HepG2 (cell line): ENCODE results near the gene ID4. TPM values are rescaled to one million over a fixed set of nuclear protein-coding genes. Genes with fewer than 3 reads are reported as not detected.

Source experiments
- ATAC-seq: fragments of 200-7000 bp; cut with Tn5 transposase; 3 replicates; pipeline ENCODE4 v1.9.1; 2020; ENCODE audit warnings: mild to moderate bottlenecking, moderate library complexity
- BruUV-seq: library from RNA; stranded (reverse); fragments of 400-500 nt; replicated peaks from 2 replicates; lab custom pipeline; 2021; lab: Mats Ljungman, UMichigan
- CTCF ChIA-PET: fragments of 300-600 bp; formaldehyde crosslinking; extraction: SDS; loops from one replicate; lab custom pipeline; 2021; ENCODE audit warnings: low total read pairs, inconsistent platforms, low intra/inter-chr PET ratio; lab: Yijun Ruan, JAX
- POLR2A ChIA-PET: fragments of 350-600 bp; sonication (Branson Sonifier 250); formaldehyde crosslinking; loops from one replicate; lab custom pipeline; 2020; ENCODE audit warnings: antibody characterized with exemption, inconsistent platforms; lab: Yijun Ruan, JAX
- DNase-seq: peaks from one replicate; pipeline ENCODE4 v3.0.0-alpha.2; 2015; ENCODE audit warnings: low spot score
- FAIRE-seq: peaks from 3 replicates; lab custom pipeline; 2011; peaks lifted over from hg19 to GRCh38; lab: Jason Lieb, UNC
- H2AFZ ChIP-seq: one replicate; pipeline ENCODE4 v1.6.1; 2011; ENCODE audit warnings: low read length, inconsistent platforms
- H3K27ac ChIP-seq: fragments of 300-600 bp; 3 replicates; pipeline ENCODE4 v1.8.0; 2011; ENCODE audit warnings: mixed run types, mild to moderate bottlenecking, mixed read lengths, low read length, inconsistent platforms; ENCODE audit not compliant: insufficient read depth; ENCODE audit errors: extremely low read length
- H3K27me3 ChIP-seq, 2 experiments: fragments of 200-600 bp in 1 of 2; 2 replicates in 1 of 2; 3 replicates in 1 of 2; pipeline versions ENCODE4 v1.6.0 to v1.8.0; 2011; ENCODE audit warnings: low read length in 2 of 2, mild to moderate bottlenecking in 2 of 2, moderate library complexity in 2 of 2, inconsistent platforms in 1 of 2; ENCODE audit not compliant: insufficient read depth in 2 of 2, control insufficient read depth in 1 of 2
- H3K36me3 ChIP-seq, 2 experiments: fragments of 200-600 bp in 1 of 2; replicated peaks in 1 of 2; 2 replicates in 1 of 2; 3 replicates in 1 of 2; pipeline versions ENCODE4 v1.5.1 to v1.8.0; 2011; ENCODE audit warnings: low read length in 2 of 2, inconsistent platforms in 1 of 2; ENCODE audit not compliant: insufficient read depth in 2 of 2, control insufficient read depth in 1 of 2
- H3K4me1 ChIP-seq: 2 replicates; pipeline ENCODE4 v1.5.1; 2012; ENCODE audit warnings: low read length, inconsistent platforms; ENCODE audit not compliant: insufficient read depth
- H3K4me2 ChIP-seq: 2 replicates; pipeline ENCODE4 v1.6.0; 2011; ENCODE audit warnings: low read depth, low read length, inconsistent platforms
- H3K4me3 ChIP-seq, 3 experiments: fragments of 200-600 bp in 1 of 3; sonication (generic), shearing (Covaris generic) in 1 of 3; replicated peaks in 1 of 3; 2 replicates each; pipeline ENCODE4 v1.5.1; 2011 to 2016; ENCODE audit warnings: low read length in 3 of 3, inconsistent platforms in 2 of 3, low read depth in 2 of 3, mild to moderate bottlenecking in 2 of 3, control low read depth in 1 of 3, mixed read lengths in 1 of 3; ENCODE audit not compliant: insufficient read depth in 1 of 3
- H3K79me2 ChIP-seq: one replicate; pipeline ENCODE4 v1.6.1; 2011; ENCODE audit warnings: low read length, inconsistent platforms; ENCODE audit not compliant: insufficient read depth
- H3K9ac ChIP-seq: 2 replicates; pipeline ENCODE4 v1.6.0; 2011; ENCODE audit warnings: mild to moderate bottlenecking, low read depth, low read length, inconsistent platforms; ENCODE audit not compliant: insufficient read depth
- H3K9me3 ChIP-seq: 2 replicates; pipeline ENCODE4 v1.5.1; 2012; ENCODE audit warnings: mild to moderate bottlenecking, low read length
- H4K20me1 ChIP-seq: 2 replicates; pipeline ENCODE4 v1.6.0; 2011; ENCODE audit warnings: inconsistent platforms, mild to moderate bottlenecking, low read length, moderate library complexity; ENCODE audit not compliant: insufficient read depth
- AKAP8 ChIP-seq: sonication (generic); formaldehyde crosslinking; IDR thresholded peaks from 2 replicates; pipeline ENCODE4 v1.5.1; 2020; ENCODE audit warnings: mild to moderate bottlenecking, missing genetic modification reagents
- ARHGAP35 ChIP-seq: sonication (generic); formaldehyde crosslinking; IDR thresholded peaks from 2 replicates; pipeline ENCODE4 v1.9.0; 2022; ENCODE audit warnings: mild to moderate bottlenecking, inconsistent platforms, moderate library complexity, missing genetic modification reagents, borderline replicate concordance
- GATAD1 ChIP-seq: IDR thresholded peaks from 2 replicates; pipeline ENCODE4 v1.6.1; 2016; ENCODE audit warnings: missing genetic modification reagents, missing compliant biosample characterization
- HNRNPL ChIP-seq: fragments of 200-400 bp; formaldehyde crosslinking; IDR thresholded peaks from 2 replicates; pipeline ENCODE4 v1.6.1; 2017; ENCODE audit warnings: mild to moderate bottlenecking, low read depth, low read length
- KDM5B ChIP-seq: sonication (generic); formaldehyde crosslinking; IDR thresholded peaks from 2 replicates; pipeline ENCODE4 v1.4.0; 2020; ENCODE audit warnings: missing genetic modification reagents, mild to moderate bottlenecking, borderline replicate concordance
- MAZ ChIP-seq, 2 experiments: sonication (generic) in 1 of 2; formaldehyde crosslinking in 1 of 2; IDR thresholded peaks; 2 replicates each; pipeline versions ENCODE4 v1.5.0 to v1.6.1; 2012 to 2020; ENCODE audit warnings: low read depth in 2 of 2, mild to moderate bottlenecking in 2 of 2, borderline replicate concordance in 1 of 2, improper control_type of control experiment in 1 of 2, low read length in 1 of 2, missing genetic modification reagents in 1 of 2, moderate library complexity in 1 of 2
- NFIB ChIP-seq: sonication (generic); formaldehyde crosslinking; IDR thresholded peaks from 2 replicates; pipeline ENCODE4 v1.9.0; 2021; ENCODE audit warnings: missing genetic modification reagents, mild to moderate bottlenecking, borderline replicate concordance
- PAX8 ChIP-seq: sonication (generic); formaldehyde crosslinking; IDR thresholded peaks from 2 replicates; pipeline ENCODE4 v1.8.0; 2022; ENCODE audit warnings: mild to moderate bottlenecking, missing genetic modification reagents, borderline replicate concordance
- PTBP1 ChIP-seq: fragments of 200-400 bp; formaldehyde crosslinking; IDR thresholded peaks from 2 replicates; pipeline ENCODE4 v1.6.1; 2018; ENCODE audit warnings: low read length, low read depth; ENCODE audit not compliant: poor library complexity, severe bottlenecking
- RARA ChIP-seq: IDR thresholded peaks from 2 replicates; pipeline ENCODE4 v1.6.1; 2016; ENCODE audit warnings: missing genetic modification reagents, missing compliant biosample characterization
- RARG ChIP-seq: sonication (generic); formaldehyde crosslinking; IDR thresholded peaks from 2 replicates; pipeline ENCODE4 v1.4.0; 2020; ENCODE audit warnings: low read depth, mild to moderate bottlenecking, missing genetic modification reagents
- TCF7 ChIP-seq: sonication (generic); IDR thresholded peaks from 2 replicates; pipeline ENCODE4 v1.6.1; 2016; ENCODE audit warnings: antibody characterized with exemption, low read depth
- ZNF296 ChIP-seq: sonication (generic); formaldehyde crosslinking; conservative IDR thresholded peaks from 2 replicates; pipeline ENCODE4 v1.5.0; 2020; ENCODE audit warnings: mild to moderate bottlenecking, missing genetic modification reagents
- ZNF383 ChIP-seq: sonication (generic); formaldehyde crosslinking; IDR thresholded peaks from 2 replicates; pipeline ENCODE4 v1.4.0; 2020; ENCODE audit warnings: missing genetic modification reagents, mild to moderate bottlenecking, borderline replicate concordance
- ZSCAN25 ChIP-seq: sonication (generic); formaldehyde crosslinking; IDR thresholded peaks from 2 replicates; pipeline ENCODE4 v1.8.0; 2022; ENCODE audit warnings: mild to moderate bottlenecking, missing genetic modification reagents
- WGBS: methylation state at CpG from one replicate; pipeline ENCODE4 v1.1.6; 2017; ENCODE audit warnings: low lambda C conversion rate; 5-methylcytosine and 5-hydroxymethylcytosine counted together
- in situ Hi-C: cut with HindIII; loops from 2 replicates; pipeline ENCODE4 v1.10.0; 2017; ENCODE audit warnings: low pct_unique_long_range_greater_than_20kb; ENCODE audit not compliant: extremely low pct_ligation_motif_present
- intact Hi-C: fragments of 100-400 bp; cut with micrococcal nuclease; formaldehyde crosslinking; loops from one replicate; pipeline ENCODE4 v1.10.0; 2022; ENCODE audit not compliant: unreplicated experiment
- polyA plus RNA-seq, 8 experiments: library from polyadenylated mRNA; depleted of rRNA in 3 of 8; stranded (reverse) in 7 of 8; unstranded in 1 of 8; fragments of >200 nt; fragmentation: Illumina TruSeq in 4 of 8; extraction: Trizol in 4 of 8; gene quantifications; 2 replicates each; pipeline versions ENCODE4 v1.2.1 to v1.2.3, GENCODE V29; 2011 to 2016; ENCODE audit warnings: low read depth in 4 of 8, missing spikeins in 1 of 8, mixed read lengths in 1 of 8; ENCODE audit not compliant: insufficient read depth in 1 of 8
- total RNA-seq, 5 experiments: library from RNA; depleted of rRNA; stranded (reverse); fragments of >200 nt; fragmentation: Illumina TruSeq; extraction: Trizol; gene quantifications; 2 replicates each; pipeline ENCODE4 v1.2.3, GENCODE V29; 2016; ENCODE audit warnings: low read depth in 1 of 5
- TF ChIP-seq, protein P1 (sequence below): sonication (generic); formaldehyde crosslinking; IDR thresholded peaks from 2 replicates; pipeline ENCODE4 v1.4.0; 2020; ENCODE audit warnings: missing genetic modification reagents
- TF ChIP-seq, protein P2 (sequence below): sonication (generic); formaldehyde crosslinking; IDR thresholded peaks from 2 replicates; pipeline ENCODE4 v1.5.1; 2020; ENCODE audit warnings: mild to moderate bottlenecking, missing genetic modification reagents

The ID4 gene
- total and polyA plus RNA-seq, 2 of the 13 experiments (the other 11 are each of a cell fraction or from before 2014, with no cell fraction given) = 0.20 to 0.44 TPM

DNA sequence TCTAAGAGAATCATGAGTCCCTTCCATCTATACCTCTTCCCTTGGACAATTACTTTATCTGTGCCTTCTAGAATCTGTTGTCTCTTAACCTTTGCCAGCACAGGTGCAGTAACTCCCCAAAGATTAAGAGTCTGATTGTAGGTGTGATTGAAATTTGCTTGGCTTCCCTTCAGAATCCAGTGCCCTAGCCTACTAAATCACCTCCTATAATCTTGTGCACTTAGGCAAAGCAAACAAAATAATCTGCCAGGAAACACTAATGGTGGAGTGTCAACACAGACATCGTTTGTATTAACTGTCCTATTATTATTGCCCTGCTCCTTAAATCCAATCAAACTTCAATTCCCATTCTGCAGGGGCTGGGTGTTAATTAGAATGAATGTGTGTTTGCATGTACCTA, 28.0 kb downstream of the ID4 start:
- in situ Hi-C loops (loop anchor here (25.0 kb wide), 1 partner anchor 1278 kb away; no protein-coding TSS in a partner anchor), intact Hi-C loops (no loop called here)
- no peaks in the 10 kb centered on the region for H3K36me3 ChIP-seq
- no peak overlapping the region for H3K4me3 ChIP-seq
- H3K27ac ChIP-seq = no peak overlapping the region
- DNase-seq (no peak), FAIRE-seq (no peak), ATAC-seq (no peak)
- no peak overlapping the region for H2AFZ ChIP-seq
- H3K4me2 ChIP-seq = no peak overlapping the region
- peaks cover 0 to 38% of the 10 kb centered on the region in 2 experiments; a peak in 2 of 5 replicates for H3K27me3 ChIP-seq
- TF ChIP-seq RARG (CRISPR knock-in tag) (no peak), GATAD1 (CRISPR knock-in tag) (no peak), ZNF296 (CRISPR knock-in tag) (no peak), KDM5B (no peak), MAZ (IDR thresholded peaks at IDR 0.05; ENCODE audit: borderline replicate concordance, low read depth, low read length) (no peak), MAZ (CRISPR knock-in tag; IDR thresholded peaks at IDR 0.05; ENCODE audit: low read depth) (no peak), AKAP8 (CRISPR knock-in tag) (no peak), PAX8 (no peak), TCF7 (no peak), ARHGAP35 (CRISPR knock-in tag) (no peak), RARA (CRISPR knock-in tag) (no peak), NFIB (CRISPR knock-in tag) (no peak), ZNF383 (CRISPR knock-in tag) (no peak), HNRNPL (no peak), PTBP1 (no peak), ZSCAN25 (CRISPR knock-in tag) (no peak)
- TF ChIP-seq, protein P1, sequence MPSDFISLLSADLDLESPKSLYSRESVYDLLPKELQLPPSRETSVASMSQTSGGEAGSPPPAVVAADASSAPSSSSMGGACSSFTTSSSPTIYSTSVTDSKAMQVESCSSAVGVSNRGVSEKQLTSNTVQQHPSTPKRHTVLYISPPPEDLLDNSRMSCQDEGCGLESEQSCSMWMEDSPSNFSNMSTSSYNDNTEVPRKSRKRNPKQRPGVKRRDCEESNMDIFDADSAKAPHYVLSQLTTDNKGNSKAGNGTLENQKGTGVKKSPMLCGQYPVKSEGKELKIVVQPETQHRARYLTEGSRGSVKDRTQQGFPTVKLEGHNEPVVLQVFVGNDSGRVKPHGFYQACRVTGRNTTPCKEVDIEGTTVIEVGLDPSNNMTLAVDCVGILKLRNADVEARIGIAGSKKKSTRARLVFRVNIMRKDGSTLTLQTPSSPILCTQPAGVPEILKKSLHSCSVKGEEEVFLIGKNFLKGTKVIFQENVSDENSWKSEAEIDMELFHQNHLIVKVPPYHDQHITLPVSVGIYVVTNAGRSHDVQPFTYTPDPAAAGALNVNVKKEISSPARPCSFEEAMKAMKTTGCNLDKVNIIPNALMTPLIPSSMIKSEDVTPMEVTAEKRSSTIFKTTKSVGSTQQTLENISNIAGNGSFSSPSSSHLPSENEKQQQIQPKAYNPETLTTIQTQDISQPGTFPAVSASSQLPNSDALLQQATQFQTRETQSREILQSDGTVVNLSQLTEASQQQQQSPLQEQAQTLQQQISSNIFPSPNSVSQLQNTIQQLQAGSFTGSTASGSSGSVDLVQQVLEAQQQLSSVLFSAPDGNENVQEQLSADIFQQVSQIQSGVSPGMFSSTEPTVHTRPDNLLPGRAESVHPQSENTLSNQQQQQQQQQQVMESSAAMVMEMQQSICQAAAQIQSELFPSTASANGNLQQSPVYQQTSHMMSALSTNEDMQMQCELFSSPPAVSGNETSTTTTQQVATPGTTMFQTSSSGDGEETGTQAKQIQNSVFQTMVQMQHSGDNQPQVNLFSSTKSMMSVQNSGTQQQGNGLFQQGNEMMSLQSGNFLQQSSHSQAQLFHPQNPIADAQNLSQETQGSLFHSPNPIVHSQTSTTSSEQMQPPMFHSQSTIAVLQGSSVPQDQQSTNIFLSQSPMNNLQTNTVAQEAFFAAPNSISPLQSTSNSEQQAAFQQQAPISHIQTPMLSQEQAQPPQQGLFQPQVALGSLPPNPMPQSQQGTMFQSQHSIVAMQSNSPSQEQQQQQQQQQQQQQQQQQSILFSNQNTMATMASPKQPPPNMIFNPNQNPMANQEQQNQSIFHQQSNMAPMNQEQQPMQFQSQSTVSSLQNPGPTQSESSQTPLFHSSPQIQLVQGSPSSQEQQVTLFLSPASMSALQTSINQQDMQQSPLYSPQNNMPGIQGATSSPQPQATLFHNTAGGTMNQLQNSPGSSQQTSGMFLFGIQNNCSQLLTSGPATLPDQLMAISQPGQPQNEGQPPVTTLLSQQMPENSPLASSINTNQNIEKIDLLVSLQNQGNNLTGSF (CRISPR knock-in tag) = no peak
- TF ChIP-seq, protein P2, sequence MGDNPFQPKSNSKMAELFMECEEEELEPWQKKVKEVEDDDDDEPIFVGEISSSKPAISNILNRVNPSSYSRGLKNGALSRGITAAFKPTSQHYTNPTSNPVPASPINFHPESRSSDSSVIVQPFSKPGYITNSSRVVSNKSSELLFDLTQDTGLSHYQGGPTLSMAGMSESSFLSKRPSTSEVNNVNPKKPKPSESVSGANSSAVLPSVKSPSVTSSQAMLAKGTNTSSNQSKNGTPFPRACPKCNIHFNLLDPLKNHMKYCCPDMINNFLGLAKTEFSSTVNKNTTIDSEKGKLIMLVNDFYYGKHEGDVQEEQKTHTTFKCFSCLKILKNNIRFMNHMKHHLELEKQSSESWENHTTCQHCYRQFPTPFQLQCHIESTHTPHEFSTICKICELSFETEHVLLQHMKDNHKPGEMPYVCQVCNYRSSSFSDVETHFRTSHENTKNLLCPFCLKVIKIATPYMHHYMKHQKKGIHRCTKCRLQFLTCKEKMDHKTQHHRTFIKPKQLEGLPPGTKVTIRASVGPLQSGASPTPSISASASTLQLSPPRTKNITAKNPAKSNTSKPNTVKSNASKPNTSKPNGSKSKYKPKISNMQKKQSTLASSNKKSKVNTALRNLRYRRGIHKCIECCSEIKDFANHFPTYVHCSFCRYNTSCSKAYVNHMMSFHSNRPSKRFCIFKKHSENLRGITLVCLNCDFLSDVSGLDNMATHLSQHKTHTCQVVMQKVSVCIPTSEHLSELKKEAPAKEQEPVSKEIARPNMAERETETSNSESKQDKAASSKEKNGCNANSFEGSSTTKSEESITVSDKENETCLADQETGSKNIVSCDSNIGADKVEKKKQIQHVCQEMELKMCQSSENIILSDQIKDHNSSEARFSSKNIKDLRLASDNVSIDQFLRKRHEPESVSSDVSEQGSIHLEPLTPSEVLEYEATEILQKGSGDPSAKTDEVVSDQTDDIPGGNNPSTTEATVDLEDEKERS (CRISPR knock-in tag) = no peak
- ChIA-PET POLR2A (no interaction called here), CTCF (no interaction called here)
- no peak overlapping the region for H3K9ac ChIP-seq
- WGBS = 19% methylated on average over 1 of the region's 1 CpG
- H4K20me1 ChIP-seq = no peaks in the 10 kb centered on the region
- H3K9me3 ChIP-seq = no peaks in the 10 kb centered on the region
- H3K79me2 ChIP-seq = no peaks in the 10 kb centered on the region
- no peaks in the 10 kb centered on the region; the same call in 1 of the 2 replicates for H3K4me1 ChIP-seq
- no TSS peak for BruUV-seq
